ENCODE measurements around the gene CSKMT.
"Not testable (repeated sequence)": the region's sequence is repeated elsewhere in the genome, so short reads cannot be mapped to it uniquely, and the experiment has no call there.

The CSKMT gene

DNA sequence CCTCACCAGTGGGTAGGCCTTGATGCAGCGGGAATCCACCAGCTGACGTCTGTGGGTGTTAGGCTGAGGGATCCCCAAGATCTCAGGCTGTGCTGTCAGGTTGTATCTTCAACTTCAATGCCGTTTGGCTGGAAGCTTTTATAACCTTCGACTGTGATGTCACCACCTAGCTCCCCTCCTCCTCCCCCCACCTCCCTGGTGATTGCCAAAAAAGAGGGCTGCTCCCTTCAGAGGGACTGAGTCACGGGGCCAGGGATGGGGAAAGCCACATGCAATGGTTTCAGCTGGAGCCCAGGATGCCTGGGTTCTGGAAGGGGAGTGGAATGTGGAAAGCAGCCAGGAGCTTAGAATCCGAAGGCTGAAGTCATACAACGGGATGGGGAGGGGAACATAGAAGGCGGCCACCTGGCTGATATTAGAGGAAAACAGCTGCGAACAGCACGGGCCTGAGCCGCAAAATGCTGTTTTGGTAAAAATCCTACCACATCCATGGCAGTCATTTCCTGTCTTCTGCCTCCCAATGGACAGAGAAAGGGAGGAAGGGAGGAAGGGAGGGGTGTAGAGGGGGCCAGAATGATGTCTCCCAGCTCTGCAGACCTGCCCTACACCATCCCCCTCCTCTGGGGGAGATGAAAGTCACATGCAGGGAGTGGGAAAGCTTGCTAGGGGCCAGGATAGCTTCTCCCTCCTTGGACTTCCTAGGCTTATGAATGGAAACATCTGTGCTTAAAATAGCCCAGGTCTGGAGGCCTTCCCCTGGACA, 24.5 kb downstream of the CSKMT start, which contains the start of gene LRRN4CL:
Gene LRRN4CL (minus strand): TSS at position 110 of the 763 bp plus-strand sequence. CDS start 1,022 bp downstream, outside the sequence.
- no peak for DNase-seq (ENCODE audit: low spot score)

DNA sequence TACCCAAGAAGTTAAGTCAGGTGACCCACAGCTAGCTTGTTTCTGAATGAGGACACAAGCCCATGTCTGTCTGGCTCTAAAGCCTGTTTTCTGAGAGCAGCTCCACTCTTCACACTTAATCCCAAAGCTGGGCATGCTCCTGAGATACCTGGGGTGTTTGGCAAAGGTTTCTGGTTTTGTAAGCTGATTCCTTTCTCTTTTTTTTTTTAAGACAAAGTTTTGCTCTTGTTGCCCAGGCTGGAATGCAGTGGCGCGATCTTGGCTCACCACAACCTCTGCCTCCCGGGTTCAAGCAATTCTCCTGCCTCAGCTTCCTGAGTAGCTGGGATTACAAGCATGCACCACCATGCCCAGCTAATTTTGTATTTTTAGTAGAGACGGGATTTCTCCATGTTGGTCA, 28.5 kb downstream of the CSKMT start:
- not testable (repeated sequence) for DNase-seq (ENCODE audit: low spot score)

DNA sequence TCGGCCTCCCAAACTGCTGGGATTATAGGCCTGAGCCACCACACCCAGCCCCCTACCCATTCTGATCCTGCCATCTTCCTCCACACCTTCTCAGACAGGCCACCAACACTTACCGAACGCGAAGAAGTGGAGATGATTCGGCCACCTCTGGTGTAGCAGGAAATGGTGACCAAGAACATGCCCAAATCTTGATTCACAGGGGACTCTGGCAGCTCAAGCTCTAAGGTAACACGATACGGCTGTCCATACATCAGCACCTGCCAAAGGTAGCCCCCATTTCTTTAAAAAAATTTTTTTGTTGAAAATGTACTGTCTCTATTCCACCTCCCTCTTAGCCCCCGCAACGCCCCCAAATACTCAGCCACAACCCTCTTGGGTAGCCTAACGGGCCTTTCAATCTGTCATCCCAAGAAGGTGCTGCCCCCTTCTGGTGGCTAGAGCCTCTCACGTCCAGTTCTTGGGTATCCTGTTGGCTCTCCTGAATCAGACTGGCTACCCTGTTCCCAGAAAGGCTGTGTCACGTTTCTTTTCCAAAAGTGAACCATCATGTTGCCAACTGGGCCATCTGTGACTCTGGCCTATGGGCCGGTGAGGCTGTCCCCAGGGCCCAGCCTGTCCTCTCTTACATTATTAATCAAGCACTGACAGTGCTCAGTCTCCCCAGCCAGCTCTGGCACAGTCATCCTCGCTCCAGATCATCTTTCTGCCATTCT, 29.5 kb downstream of the CSKMT start:
- DNase-seq (ENCODE audit: low spot score): peak; percentile 81

DNA sequence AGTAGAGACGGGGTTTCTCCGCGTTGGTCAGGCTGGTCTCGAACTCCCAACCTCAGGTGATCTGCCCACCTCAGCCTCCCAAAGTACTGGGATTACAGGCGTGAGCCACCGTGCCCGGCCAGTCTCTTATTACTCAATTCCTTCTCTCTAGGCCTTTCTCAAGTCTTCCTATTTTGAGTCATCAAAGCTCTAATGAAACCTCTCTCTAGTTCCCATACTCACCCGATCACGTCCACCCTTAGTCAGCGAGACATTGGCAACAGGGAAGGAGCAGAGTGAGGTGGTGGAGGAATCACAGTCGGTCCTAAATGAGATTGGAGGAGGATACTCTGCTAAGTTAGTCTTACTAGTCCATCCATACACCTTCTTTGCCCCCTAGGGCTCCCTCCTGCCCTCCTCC, 37.1 kb downstream of the CSKMT start:
- no peak for DNase-seq (ENCODE audit: low spot score)

DNA sequence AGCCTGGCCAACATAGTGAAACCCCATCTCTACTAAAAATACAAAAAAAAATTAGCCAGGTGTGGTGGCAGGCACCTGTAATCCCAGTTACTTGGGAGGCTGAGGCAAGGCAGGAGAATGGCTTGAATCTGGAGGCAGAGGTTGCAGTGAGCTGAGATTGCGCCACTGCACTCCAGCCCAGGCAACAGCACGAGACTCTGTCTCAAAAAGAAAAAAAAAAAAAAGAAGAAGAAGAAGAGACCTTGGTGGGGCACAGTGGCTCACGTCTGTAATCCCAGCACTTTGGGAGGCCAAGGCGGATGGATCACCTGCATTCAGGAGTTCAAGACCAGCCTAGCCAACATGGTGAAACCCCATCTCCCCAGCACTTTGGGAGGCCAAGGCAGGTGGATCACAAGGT, 38.8 kb downstream of the CSKMT start:
- not testable (repeated sequence) for DNase-seq (ENCODE audit: low spot score)

DNA sequence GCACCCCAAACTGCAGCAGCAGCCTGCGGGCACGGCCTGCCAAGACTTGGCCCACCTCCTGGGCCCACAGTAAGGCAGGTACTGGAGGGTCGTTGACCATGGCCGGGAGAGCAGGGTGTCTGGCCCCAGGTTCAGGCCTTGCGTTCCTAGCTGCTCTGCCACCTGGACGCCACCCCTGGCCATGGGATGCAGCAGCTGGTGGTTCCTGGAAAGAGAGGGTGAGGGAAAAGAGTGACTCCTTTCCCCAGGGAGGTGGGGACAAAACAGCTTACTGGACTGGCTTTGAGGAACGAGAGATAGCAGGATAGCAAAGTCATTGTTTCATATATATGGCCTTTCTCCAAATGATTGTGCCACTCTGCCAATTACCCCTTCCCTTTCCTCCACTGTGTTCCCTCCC, 40.3 kb downstream of the CSKMT start:
- no peak for DNase-seq (ENCODE audit: low spot score)

DNA sequence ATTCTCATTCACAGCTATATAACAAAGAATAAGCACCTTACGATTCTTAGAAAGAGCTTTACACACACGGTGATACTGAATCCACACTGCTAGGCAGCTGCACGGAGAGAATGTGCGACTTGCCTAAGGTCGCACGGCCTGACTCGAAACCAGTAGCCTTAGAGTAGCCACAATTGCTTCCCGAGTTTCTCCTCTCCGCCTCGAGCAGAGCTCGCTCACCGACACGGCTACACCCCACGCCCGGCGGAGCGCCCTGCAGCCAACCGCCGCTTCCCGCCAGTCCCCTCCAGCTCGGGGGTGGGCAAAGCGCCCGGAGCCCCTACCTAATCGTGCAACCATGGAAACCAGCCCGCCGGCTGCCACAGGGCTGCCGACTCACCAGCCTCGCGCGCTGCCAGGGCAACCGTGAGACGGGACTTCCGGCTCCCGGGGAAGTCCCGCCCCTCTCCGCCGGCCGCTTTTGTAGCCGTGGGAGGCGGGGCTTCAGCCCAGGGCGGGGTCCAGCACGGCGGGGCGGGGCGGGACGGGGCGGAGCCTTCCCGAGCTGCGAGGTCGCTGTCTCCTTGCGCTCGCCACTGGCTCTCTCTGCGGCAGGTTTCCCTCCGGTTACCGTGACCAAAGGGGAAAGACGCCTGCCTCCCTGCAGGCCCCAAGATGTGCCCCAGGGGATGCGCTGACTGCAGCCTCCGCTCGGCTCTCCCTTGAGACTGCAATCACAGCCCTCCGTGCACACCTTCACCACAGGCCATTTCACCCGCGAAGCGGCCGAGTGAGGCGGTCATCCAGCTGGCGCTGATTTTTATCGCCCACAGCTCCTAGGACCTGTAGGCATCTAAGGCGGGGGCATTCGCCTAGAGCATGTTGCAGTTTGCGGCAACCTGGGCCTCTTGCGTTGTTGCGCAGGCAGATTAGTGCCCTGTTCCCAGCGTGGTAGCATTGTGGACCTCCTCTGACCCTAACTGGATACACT, 41.1 kb downstream of the CSKMT start:
- DNase-seq (ENCODE audit: low spot score): peak; percentile 95

DNA sequence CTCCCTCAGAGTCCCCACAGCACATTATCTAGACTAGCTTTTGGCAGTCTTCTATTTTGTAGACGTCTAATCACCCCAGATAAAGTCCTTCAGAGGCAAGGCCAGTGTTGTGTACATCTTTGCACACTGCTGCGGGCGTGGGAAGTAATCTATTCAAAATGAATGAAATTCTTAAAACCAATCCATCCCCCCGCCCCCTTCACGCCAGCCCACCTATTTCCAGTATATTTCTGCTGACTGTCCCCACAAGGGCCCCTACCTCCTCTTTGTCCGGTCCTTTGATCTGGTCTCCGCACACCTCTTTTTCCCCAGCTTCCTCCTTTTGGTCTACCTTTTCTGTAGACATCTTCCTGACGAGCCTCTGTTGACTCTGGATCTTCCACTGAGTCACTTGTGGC, 41.7 kb downstream of the CSKMT start:
- no peak for DNase-seq (ENCODE audit: low spot score)

DNA sequence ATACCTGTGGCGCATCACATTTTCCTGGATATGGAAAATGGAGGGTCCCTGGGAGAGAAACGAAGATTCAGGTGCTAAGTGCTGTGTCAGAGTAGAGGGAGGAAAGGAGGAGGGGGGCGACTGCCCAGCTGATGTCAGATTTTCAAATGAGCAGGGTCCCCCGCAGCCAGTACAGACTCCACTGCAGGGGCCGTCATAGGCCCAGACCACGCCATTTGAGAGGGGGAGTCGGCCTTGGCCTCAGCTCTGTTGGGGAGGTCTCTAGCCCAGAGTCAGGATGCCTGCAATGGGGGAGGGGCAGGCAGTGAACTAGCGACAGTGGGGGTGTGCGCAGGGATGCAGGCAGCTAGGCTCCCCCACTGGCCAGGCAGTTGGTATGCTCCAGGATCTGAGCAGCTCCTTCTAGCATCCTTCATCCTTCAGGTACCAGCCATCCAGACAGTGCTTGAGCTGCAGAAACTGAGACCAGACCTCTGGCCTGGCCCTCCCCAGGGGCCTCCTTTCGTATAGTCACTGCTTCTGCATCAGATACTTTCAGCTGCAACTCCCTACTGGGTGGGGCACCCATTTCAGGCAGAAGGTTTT, 42.3 kb downstream of the CSKMT start, which contains the start of the genes BSCL2 and GNG3:
Gene BSCL2 (minus strand): TSS at position 148 of the 585 bp plus-strand sequence. CDS start 229 bp downstream, outside the sequence.
Gene GNG3 (plus strand): TSS at position 400 of the 585 bp plus-strand sequence. CDS start 620 bp downstream, outside the sequence.
- DNase-seq (ENCODE audit: low spot score): peak; percentile 73

DNA sequence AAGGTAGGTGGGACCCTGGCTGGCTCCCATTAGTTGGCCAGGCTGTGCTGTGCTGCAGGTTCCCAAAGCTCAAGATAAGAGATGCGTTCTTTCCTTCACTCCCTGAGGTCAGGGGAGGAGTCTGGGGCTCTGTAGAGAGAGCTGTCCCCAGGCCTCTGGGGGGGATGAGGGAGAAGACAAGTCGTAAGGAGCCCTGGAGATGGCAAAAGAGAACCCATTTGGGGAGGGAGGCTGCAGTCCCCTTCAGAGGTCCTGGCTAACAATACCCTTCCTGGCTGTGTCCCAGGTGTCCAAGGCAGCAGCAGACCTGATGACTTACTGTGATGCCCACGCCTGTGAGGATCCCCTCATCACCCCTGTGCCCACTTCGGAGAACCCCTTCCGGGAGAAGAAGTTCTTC, 43.3 kb downstream of the CSKMT start:
- no peak for DNase-seq (ENCODE audit: low spot score)

DNA sequence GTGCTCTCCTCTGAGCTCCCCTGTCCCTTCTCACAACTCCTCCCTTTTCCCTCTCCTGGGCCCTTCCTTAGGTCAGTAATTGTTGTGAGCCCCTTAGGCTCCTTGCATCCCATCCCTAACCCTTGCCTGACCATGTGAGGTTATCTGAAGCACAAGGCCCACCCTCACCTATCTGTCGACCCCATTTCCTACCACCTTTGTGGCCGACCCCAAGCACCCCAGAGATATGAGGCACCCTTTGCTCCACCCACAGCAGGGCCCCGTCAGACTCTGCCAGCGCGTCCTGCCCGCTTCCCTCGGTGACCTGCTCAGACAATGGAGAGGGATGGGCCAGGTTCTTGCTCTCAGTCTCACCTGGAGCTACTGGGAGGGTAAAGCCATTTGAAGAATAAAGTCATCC, 43.7 kb downstream of the CSKMT start:
- DNase-seq (ENCODE audit: low spot score): no peak

DNA sequence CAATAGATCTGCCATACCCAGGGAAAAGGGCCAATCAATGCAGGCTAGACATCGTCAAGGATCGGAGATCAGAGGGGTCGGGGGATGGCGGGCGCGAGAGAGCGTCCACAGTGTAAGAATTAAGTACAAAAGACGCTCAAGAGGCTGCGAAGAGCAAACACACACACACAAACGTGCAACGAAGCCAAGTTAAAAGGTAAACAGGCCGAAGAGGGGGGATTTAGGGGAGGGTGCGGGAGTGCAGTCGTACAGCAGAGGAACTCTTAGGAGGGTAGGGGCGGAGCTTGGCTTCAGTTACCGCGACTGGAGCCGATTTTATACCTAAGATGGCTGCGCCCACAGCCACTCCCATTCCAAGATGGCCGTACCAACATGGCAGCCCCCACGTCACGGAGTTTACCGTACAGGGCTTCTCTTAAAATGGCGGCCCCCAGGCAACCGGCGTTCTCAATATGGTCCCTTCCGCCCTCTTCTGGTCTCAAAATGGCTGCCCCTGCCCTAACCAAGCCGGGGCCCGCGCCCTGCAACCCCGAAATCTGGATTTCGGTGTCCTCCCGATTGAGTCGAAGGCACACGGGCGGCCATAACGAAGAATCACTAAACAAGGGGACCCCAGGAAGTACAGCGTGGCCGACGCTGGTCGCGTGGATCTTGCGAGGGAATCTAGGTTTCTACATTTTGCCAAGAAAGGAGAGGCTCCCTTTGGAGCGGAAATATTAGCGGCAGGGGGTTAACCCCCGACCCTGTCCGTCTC, 44.3 kb downstream of the CSKMT start:
- peak; percentile 81 for DNase-seq (ENCODE audit: low spot score)

DNA sequence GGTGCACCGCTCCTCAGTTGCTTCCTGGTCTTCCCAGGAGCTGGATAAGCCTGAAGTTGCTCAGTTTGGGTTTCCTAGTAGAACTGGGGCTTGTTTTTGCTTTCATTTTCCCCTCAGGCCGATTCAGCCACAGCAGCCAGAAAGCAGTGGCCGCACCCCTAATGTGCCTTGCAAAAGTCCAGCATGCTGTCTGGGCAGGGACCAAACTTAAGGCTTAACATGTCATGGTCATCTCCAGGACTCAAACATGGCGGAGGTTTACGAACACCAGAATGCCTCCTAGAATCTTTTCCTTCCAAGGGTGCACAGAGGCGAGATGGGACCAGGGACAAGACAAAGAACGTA, 44.9 kb downstream of the CSKMT start:
- DNase-seq (ENCODE audit: low spot score): no peak

DNA sequence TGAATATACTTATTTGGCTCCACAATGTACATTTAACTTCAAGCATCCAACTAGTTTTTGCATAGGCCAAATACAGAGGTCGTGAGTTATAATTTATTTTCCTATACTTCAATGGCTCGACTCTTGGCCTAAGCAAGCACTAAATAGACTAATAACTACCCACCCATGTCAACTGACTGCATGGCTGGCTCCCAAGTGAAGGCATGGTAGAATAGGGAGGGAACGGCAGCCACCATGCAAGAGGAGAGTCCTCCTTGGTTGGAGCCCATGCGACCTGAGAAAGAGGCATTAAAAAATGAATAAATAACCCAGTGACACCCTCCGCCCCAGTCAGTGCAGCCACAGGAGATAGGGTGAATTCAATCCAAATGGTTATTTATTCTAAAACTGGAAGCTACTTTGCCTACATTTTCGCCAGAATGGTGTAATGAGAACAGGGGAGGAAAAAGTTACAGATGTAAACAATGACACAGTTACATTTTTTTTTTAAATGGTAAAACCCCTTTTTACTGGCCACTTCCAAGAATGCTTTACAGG, 47.2 kb downstream of the CSKMT start:
- no peak for DNase-seq (ENCODE audit: low spot score)

DNA sequence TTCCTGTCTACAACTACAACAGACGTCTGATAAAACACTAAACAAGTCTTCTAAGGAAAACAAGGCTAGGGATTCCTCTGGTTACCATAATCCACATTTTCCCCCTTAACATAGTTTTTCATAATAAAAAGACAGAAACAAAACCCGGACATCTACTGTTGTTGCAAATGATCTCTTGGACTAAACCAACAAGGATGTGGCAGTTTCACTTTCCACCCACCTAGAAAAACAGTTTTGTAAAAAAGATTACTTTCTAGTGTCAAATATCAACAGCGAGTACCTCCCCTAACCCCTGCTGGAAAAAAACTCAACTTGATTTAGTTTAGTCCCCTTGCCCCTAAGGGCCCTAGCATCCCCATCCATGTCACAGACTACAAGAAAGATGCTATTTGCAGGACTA, 47.7 kb downstream of the CSKMT start:
- DNase-seq (ENCODE audit: low spot score): no peak

DNA sequence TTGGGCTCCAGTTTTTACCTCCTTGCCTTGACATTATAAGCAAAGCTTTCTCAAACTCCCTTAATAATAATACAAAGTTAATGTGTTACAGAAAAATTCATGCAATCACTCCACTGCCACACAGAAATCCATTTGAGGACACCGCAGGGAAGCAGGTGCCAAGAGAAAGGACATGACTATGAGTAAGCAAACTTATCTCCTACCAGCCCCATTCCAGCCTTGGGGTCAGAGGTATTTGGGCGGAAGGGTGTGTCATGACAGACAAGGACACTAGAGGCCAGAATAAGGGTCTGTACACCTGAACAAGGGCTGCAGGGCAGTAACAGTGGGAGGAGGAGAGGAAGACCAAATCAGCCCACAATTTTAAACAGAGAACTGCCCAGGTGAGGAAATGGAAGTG, 48.2 kb downstream of the CSKMT start:
- no peak for DNase-seq (ENCODE audit: low spot score)

DNA sequence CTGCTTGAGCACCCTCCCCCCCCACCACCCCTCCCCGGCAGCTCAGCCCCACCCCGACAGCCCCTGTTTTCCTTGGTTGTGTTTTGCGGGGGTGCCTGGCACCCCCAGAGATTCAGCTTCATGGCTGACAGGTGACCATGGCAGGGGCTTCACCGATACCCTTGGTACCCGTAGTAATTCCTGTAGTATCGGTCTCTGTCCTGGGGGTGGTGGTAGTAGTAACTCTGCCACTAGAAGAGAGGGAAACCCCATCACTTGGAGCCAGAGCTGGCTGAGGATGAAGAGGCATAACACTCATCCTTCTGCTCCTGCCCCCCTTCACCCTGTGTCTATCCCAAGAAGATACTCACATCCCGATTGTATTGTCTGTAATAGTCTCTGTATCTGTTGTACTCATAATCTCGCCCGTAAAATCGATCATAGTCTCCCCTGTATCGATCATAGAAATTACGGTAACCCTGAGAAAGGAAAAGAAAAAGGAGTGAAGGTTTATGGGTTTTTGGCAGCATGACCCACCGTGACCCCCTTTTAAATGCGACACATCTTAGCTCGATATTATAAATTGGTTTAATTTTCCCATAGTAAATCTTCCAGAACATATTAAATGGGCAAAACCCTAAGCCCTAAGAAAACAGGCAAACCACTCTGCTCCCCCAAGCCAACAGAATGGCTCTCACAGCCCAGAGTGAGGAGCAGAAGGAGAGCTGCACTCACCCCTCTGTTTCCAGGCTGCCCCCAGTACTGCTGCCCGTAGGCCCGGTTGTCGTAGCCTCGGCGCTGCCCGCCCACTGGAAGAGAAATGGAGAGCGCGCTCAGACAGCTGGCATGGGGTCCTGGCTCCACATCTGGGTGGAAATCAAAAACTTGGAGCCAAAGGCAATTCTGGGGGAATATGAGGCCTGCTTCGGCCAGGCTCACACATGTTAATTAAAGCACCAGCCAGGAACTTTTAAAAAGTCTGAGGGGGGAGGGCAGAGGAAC, 50.3 kb downstream of the CSKMT start:
- DNase-seq (ENCODE audit: low spot score): no peak

DNA sequence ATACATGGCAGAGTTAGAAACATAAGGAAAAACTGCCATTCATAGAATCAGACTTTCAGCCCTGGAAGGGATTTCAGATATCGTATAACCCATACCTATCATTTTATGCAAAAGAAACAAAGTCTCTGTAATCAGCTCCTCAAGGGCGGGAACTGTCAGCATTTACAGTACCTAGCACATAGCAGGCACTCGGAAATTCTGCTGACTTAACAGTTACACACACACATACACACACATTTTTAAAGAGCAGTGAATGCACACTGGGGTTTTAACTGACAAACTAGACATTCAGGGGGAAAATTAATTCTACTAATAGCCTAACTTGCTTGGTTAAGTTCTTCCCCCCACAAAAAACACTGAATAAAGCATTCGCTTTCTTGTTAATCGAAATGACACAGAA, 51.1 kb downstream of the CSKMT start:
- no peak for DNase-seq (ENCODE audit: low spot score)

DNA sequence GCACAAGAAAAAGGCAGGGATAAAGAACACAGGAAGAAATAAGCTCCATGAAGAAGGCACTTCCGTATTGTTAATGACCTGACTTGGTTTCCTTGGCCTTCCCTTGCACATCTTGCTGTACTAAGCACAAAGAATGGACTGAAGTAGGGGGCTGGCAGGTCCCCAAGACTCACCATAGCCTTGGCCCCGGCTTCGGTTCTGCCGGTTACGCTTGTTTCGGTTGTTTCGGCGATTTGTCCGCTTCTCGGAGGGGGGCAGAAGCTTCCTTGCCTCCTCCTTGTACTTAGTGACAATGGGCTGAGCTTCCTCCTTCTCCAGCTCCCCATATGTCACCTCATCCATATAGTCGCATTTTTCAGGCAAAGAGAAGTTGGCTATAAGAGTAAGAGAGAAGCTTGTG, 51.7 kb downstream of the CSKMT start:
- no peak for DNase-seq (ENCODE audit: low spot score)

All from iPS-NIHi11 (cell line).